CD14-positive monocyte (primary cell): ENCODE data around the gene MYO19. TPM values are rescaled to one million over a fixed set of nuclear protein-coding genes. Genes with fewer than 3 reads are reported as not detected.

Source experiments
- DNase-seq, 3 donors: peaks; one replicate each; pipeline ENCODE4 v3.0.0-alpha.2; 2011 to 2022
- H2AFZ ChIP-seq: 2 replicates; pipeline ENCODE4 v1.6.0; 2012; ENCODE audit warnings: mild to moderate bottlenecking, low read depth, low read length, inconsistent platforms; ENCODE audit not compliant: insufficient read depth, poor library complexity, severe bottlenecking
- H3K27ac ChIP-seq, 2 donors: 1 replicate in 1 of 2; 2 replicates in 1 of 2; pipeline ENCODE4 v1.5.1; 2012 to 2013; ENCODE audit warnings: low read length in 2 of 2, control low read depth in 1 of 2, inconsistent platforms in 1 of 2, low read depth in 1 of 2, mild to moderate bottlenecking in 1 of 2
- H3K27me3 ChIP-seq, 2 donors: one replicate each; pipeline versions ENCODE4 v1.6.0 to v1.6.1; 2011 to 2013; ENCODE audit warnings: low read length in 2 of 2; ENCODE audit not compliant: control insufficient read depth in 2 of 2, insufficient read depth in 2 of 2
- H3K36me3 ChIP-seq, 2 donors: replicated peaks in 1 of 2; 1 replicate in 1 of 2; 2 replicates in 1 of 2; pipeline versions ENCODE4 v1.5.1 to v1.6.1; 2012 to 2013; ENCODE audit warnings: low read length in 2 of 2, control low read depth in 1 of 2, inconsistent platforms in 1 of 2, mild to moderate bottlenecking in 1 of 2; ENCODE audit not compliant: insufficient read depth in 2 of 2, control insufficient read depth in 1 of 2
- H3K4me1 ChIP-seq, 2 donors: 1 replicate in 1 of 2; 2 replicates in 1 of 2; pipeline versions ENCODE4 v1.5.1 to v1.6.1; 2012 to 2013; ENCODE audit warnings: low read length in 2 of 2, control low read depth in 1 of 2, inconsistent platforms in 1 of 2, mild to moderate bottlenecking in 1 of 2, moderate library complexity in 1 of 2; ENCODE audit not compliant: insufficient read depth in 2 of 2, control insufficient read depth in 1 of 2
- H3K4me2 ChIP-seq: replicated peaks from 2 replicates; pipeline ENCODE3; 2012; ENCODE audit warnings: low read length, moderate library complexity, mild to moderate bottlenecking; ENCODE audit not compliant: poor library complexity, severe bottlenecking; ENCODE audit errors: extremely low read depth
- H3K4me3 ChIP-seq, 3 experiments: fragments of 200-600 bp in 1 of 3; sonication (generic) in 1 of 3; replicated peaks in 1 of 3; 1 replicate in 2 of 3; 2 replicates in 1 of 3; pipeline ENCODE4 v1.5.1; 2011 to 2013; ENCODE audit warnings: low read length in 3 of 3, mild to moderate bottlenecking in 3 of 3, control low read depth in 2 of 3, low read depth in 2 of 3, inconsistent platforms in 1 of 3, moderate library complexity in 1 of 3
- H3K79me2 ChIP-seq: 2 replicates; pipeline ENCODE4 v1.6.0; 2012; ENCODE audit warnings: mild to moderate bottlenecking, control low read depth, inconsistent platforms, low read length, moderate library complexity; ENCODE audit not compliant: insufficient read depth
- H3K9ac ChIP-seq: 2 replicates; pipeline ENCODE4 v1.6.0; 2017; ENCODE audit warnings: low read length, mild to moderate bottlenecking; ENCODE audit not compliant: insufficient read depth, poor library complexity, severe bottlenecking
- H3K9me3 ChIP-seq, 2 donors: replicated peaks in 1 of 2; 1 replicate in 1 of 2; 2 replicates in 1 of 2; pipeline versions ENCODE4 v1.5.1 to v1.6.1; 2012 to 2013; ENCODE audit warnings: low read length in 2 of 2, control low read depth in 1 of 2; ENCODE audit not compliant: control insufficient read depth in 1 of 2, insufficient read depth in 1 of 2
- H4K20me1 ChIP-seq: 2 replicates; pipeline ENCODE4 v1.6.0; 2012; ENCODE audit warnings: mild to moderate bottlenecking, low read length, control low read depth, moderate library complexity; ENCODE audit not compliant: insufficient read depth
- H3K27ac Mint-ChIP-seq, 7 donors: one replicate each; pipeline ENCODE4 v1.8.0; 2020; ENCODE audit warnings: mild to moderate bottlenecking in 7 of 7, mixed read lengths in 7 of 7, moderate library complexity in 6 of 7, inconsistent platforms in 2 of 7
- H3K27me3 Mint-ChIP-seq, 3 donors: one replicate each; pipeline ENCODE4 v1.8.0; 2021 to 2022; ENCODE audit warnings: low read depth in 3 of 3, mild to moderate bottlenecking in 3 of 3, mixed read lengths in 3 of 3, moderate library complexity in 3 of 3, inconsistent platforms in 1 of 3
- H3K36me3 Mint-ChIP-seq, 2 donors: one replicate each; pipeline ENCODE4 v1.8.0; 2020; ENCODE audit warnings: mixed read lengths in 2 of 2, inconsistent platforms in 1 of 2, mild to moderate bottlenecking in 1 of 2
- H3K4me1 Mint-ChIP-seq: one replicate; pipeline ENCODE4 v1.8.0; 2020; ENCODE audit warnings: mild to moderate bottlenecking, mixed read lengths
- H3K4me3 Mint-ChIP-seq, 2 donors: one replicate each; pipeline ENCODE4 v1.8.0; 2020; ENCODE audit warnings: mild to moderate bottlenecking in 2 of 2, mixed read lengths in 2 of 2, moderate library complexity in 1 of 2
- H3K9me3 Mint-ChIP-seq, 7 donors: one replicate each; pipeline ENCODE4 v1.8.0; 2020 to 2022; ENCODE audit warnings: mixed read lengths in 7 of 7, mild to moderate bottlenecking in 6 of 7, moderate library complexity in 6 of 7, inconsistent platforms in 2 of 7
- WGBS: methylation state at CpG from one replicate; pipeline ENCODE4 v1.1.5; 2013; ENCODE audit warnings: missing lambda C conversion rate; ENCODE audit not compliant: insufficient coverage; 5-methylcytosine and 5-hydroxymethylcytosine counted together
- intact Hi-C, 2 donors: fragments of 100-400 bp; cut with micrococcal nuclease; formaldehyde crosslinking; loops; one replicate each; pipeline versions ENCODE4 v1.15.0 to v1.15.1; 2023
- polyA plus RNA-seq, 3 donors: library from polyadenylated mRNA; depleted of rRNA in 1 of 3; unstranded in 2 of 3; stranded (reverse) in 1 of 3; fragments of 300-500 nt in 2 of 3; fragments of >200 nt in 1 of 3; fragmentation: Illumina TruSeq in 2 of 3; gene quantifications; 1 replicate in 2 of 3; 2 replicates in 1 of 3; pipeline ENCODE4 v1.2.3, GENCODE V29; 2012 to 2021
- TF ChIP-seq, protein P1 (sequence below): fragments of 200-600 bp; IDR thresholded peaks from one replicate; pipeline ENCODE4 v1.8.0; 2022; ENCODE audit warnings: antibody characterized with exemption, mild to moderate bottlenecking

MYO19 gene
- polyA plus RNA-seq, 3 donors, result 1.2 to 51.3 (median 1.9) TPM

- Histone ChIP-seq H4K20me1 (no peaks in the 10 kb centered on the region), H3K4me2 (no peak overlapping the region), H3K27ac (no peak overlapping the region), H3K79me2 (no peaks in the 10 kb centered on the region), H2AFZ (no peak overlapping the region), H3K27me3 (peaks cover 0 to 15% of the 10 kb centered on the region in 2 donors), H3K36me3 (no peaks in the 10 kb centered on the region), H3K4me3 (no peak overlapping the region), H3K9ac (no peak overlapping the region), H3K4me1 (no peaks in the 10 kb centered on the region), H3K9me3 (no peaks in the 10 kb centered on the region)
- TF ChIP-seq, protein P1, sequence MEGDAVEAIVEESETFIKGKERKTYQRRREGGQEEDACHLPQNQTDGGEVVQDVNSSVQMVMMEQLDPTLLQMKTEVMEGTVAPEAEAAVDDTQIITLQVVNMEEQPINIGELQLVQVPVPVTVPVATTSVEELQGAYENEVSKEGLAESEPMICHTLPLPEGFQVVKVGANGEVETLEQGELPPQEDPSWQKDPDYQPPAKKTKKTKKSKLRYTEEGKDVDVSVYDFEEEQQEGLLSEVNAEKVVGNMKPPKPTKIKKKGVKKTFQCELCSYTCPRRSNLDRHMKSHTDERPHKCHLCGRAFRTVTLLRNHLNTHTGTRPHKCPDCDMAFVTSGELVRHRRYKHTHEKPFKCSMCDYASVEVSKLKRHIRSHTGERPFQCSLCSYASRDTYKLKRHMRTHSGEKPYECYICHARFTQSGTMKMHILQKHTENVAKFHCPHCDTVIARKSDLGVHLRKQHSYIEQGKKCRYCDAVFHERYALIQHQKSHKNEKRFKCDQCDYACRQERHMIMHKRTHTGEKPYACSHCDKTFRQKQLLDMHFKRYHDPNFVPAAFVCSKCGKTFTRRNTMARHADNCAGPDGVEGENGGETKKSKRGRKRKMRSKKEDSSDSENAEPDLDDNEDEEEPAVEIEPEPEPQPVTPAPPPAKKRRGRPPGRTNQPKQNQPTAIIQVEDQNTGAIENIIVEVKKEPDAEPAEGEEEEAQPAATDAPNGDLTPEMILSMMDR, result no peak
- Mint-ChIP-seq H3K4me1 (no peaks in the 10 kb centered on the region), H3K9me3 (peaks cover 0 to 6% (median 0%) of the 10 kb centered on the region in 7 donors), H3K4me3 (no peak overlapping the region), H3K36me3 (no peaks in the 10 kb centered on the region), H3K27me3 (peaks cover 35 to 47% (median 40%) of the 10 kb centered on the region in 3 donors), H3K27ac (no peak overlapping the region)
- DNase-seq, result no peak
- WGBS, result 76% methylated on average over 16 of the region's 18 CpGs
- intact Hi-C loops, result no loop called here
These were observed 65.6 kb downstream of the MYO19 start for GRCh38 chr17:36468903-36469635.

- WGBS, result 18% methylated on average over 20 of the region's 21 CpGs
These were observed 69.9 kb downstream of the MYO19 start for GRCh38 chr17:36464765-36465088.

More at GRCh38 chr17:36464765-36465088, 69.9 kb downstream of the MYO19 start:
- Histone ChIP-seq H3K9me3 (no peaks in the 10 kb centered on the region), H3K27ac (no peak overlapping the region), H3K79me2 (no peaks in the 10 kb centered on the region), H4K20me1 (no peaks in the 10 kb centered on the region), H3K4me2 (no peak overlapping the region), H3K4me1 (no peaks in the 10 kb centered on the region), H3K9ac (no peak overlapping the region), H3K36me3 (no peaks in the 10 kb centered on the region), H3K4me3 (no peak overlapping the region), H3K27me3 (peaks cover 0 to 27% of the 10 kb centered on the region in 2 donors), H2AFZ (no peak overlapping the region)
- Mint-ChIP-seq H3K27ac (no peak overlapping the region), H3K27me3 (peaks cover 46 to 74% (median 52%) of the 10 kb centered on the region in 3 donors), H3K9me3 (peaks cover 0 to 10% (median 2%) of the 10 kb centered on the region in 7 donors), H3K4me3 (peak overlapping the region in 1 of 2 donors; percentile 26), H3K36me3 (no peaks in the 10 kb centered on the region), H3K4me1 (no peaks in the 10 kb centered on the region)
- no peak for DNase-seq
- intact Hi-C loops, result no loop called here
- TF ChIP-seq, protein P1, result no peak
